Thoracic aorta (tissue), 2 donors: ENCODE data around the gene ZMYND8. TPM values are rescaled to one million over a fixed set of nuclear protein-coding genes. Genes with fewer than 3 reads are reported as not detected.
"Not testable (repeated sequence)": the region's sequence is repeated elsewhere in the genome, so short reads cannot be mapped to it uniquely, and the experiment has no call there.

Source experiments
- ATAC-seq: fragments of 150-250 bp; one replicate; pipeline ENCODE4 v1.8.0; 2017; ENCODE audit warnings: low read depth; ENCODE audit not compliant: insufficient number of reproducible peaks, low FRiP score
- DNase-seq: peaks from one replicate; pipeline ENCODE4 v3.0.0-alpha.2; 2020; ENCODE audit warnings: low spot score
- H3K27ac ChIP-seq, 2 donors: fragments of 200-600 bp; sonication (generic); 1 replicate in 1 of 2; 2 replicates in 1 of 2; pipeline ENCODE4 v1.5.1; 2016; ENCODE audit warnings: mild to moderate bottlenecking in 2 of 2, moderate library complexity in 2 of 2
- H3K27me3 ChIP-seq: fragments of 200-600 bp; sonication (generic); replicated peaks from 2 replicates; pipeline ENCODE4 v1.6.0; 2016; ENCODE audit warnings: mild to moderate bottlenecking; ENCODE audit not compliant: insufficient read depth
- H3K36me3 ChIP-seq: fragments of 200-600 bp; sonication (generic); one replicate; pipeline ENCODE4 v1.5.1; 2016
- H3K4me1 ChIP-seq, 2 donors: fragments of 200-600 bp; sonication (generic); 1 replicate in 1 of 2; 2 replicates in 1 of 2; pipeline versions ENCODE4 v1.5.1 to v1.6.0; 2016; ENCODE audit warnings: low read depth in 2 of 2, mild to moderate bottlenecking in 1 of 2; ENCODE audit not compliant: control insufficient read depth in 1 of 2
- H3K4me3 ChIP-seq: fragments of 200-600 bp; sonication (generic); 2 replicates; pipeline ENCODE4 v1.5.1; 2016; ENCODE audit warnings: mild to moderate bottlenecking
- H3K9me3 ChIP-seq: fragments of 200-600 bp; sonication (generic); 2 replicates; pipeline ENCODE4 v1.5.1; 2016
- CTCF ChIP-seq: fragments of 200-600 bp; sonication (generic); IDR thresholded peaks from one replicate; pipeline ENCODE4 v1.5.1; 2019; ENCODE audit warnings: antibody characterized with exemption
- total RNA-seq, 2 donors: library from RNA; depleted of rRNA; stranded (reverse); fragments of >200 nt; gene quantifications; one replicate each; pipeline versions ENCODE4 v1.1.0 to v1.2.3, GENCODE V29; 2016

ZMYND8 gene
- total RNA-seq, 2 donors from 2014 or later, result 17.9 to 27.2 TPM

- no peaks in the 10 kb centered on the region for H3K9me3 ChIP-seq
- peaks cover 15% of the 10 kb centered on the region for H3K36me3 ChIP-seq
- H3K4me3 ChIP-seq, result no peak overlapping the region
- no peak overlapping the region for H3K27ac ChIP-seq
- DNase-seq (no peak), ATAC-seq (no peak)
- H3K27me3 ChIP-seq, result no peaks in the 10 kb centered on the region
- H3K4me1 ChIP-seq, result no peaks in the 10 kb centered on the region
- TF ChIP-seq CTCF, result no peak
Observed at GRCh38 chr20:47292581-47292980, 63.9 kb downstream of the ZMYND8 start.

GRCh38 chr20:47290666-47291430 lies 65.7 kb downstream of the ZMYND8 start:
- no peaks in the 10 kb centered on the region for H3K9me3 ChIP-seq
- no peak for TF ChIP-seq CTCF
- no peaks in the 10 kb centered on the region for H3K4me1 ChIP-seq
- no peak overlapping the region for H3K27ac ChIP-seq
- H3K36me3 ChIP-seq, result peaks cover 15% of the 10 kb centered on the region
- H3K4me3 ChIP-seq, result no peak overlapping the region
- ATAC-seq (no peak), DNase-seq (no peak)
- no peaks in the 10 kb centered on the region for H3K27me3 ChIP-seq

GRCh38 chr20:47290008-47290407 lies 66.5 kb downstream of the ZMYND8 start:
- ATAC-seq, result no peak
- Histone ChIP-seq H3K27ac (no peak overlapping the region), H3K9me3 (no peaks in the 10 kb centered on the region), H3K36me3 (peaks cover 11% of the 10 kb centered on the region), H3K4me3 (no peak overlapping the region), H3K4me1 (no peaks in the 10 kb centered on the region), H3K27me3 (no peaks in the 10 kb centered on the region)
- no peak for DNase-seq
- no peak for TF ChIP-seq CTCF

- no peaks in the 10 kb centered on the region for H3K27me3 ChIP-seq
- no peak overlapping the region for H3K4me3 ChIP-seq
- ATAC-seq, result no peak
- H3K36me3 ChIP-seq, result peaks cover 9% of the 10 kb centered on the region
- H3K9me3 ChIP-seq, result no peaks in the 10 kb centered on the region
- TF ChIP-seq CTCF, result no peak
- H3K4me1 ChIP-seq, result no peaks in the 10 kb centered on the region
- DNase-seq, result no peak
- H3K27ac ChIP-seq, result no peak overlapping the region
Observed at GRCh38 chr20:47289096-47289495, 67.4 kb downstream of the ZMYND8 start.

GRCh38 chr20:47288530-47288929 lies 68.0 kb downstream of the ZMYND8 start:
- H3K36me3 ChIP-seq, DNase-seq, H3K27me3 ChIP-seq, H3K9me3 ChIP-seq, H3K27ac ChIP-seq, H3K4me1 ChIP-seq, H3K4me3 ChIP-seq, ATAC-seq: not testable (repeated sequence)
